Ishikawa (cell line): ENCODE results near the gene CHCHD5.

Experiments
- EGR1 ChIP-seq: IDR thresholded peaks from 2 replicates; pipeline ENCODE4 v1.6.1; 2012
- EP300 ChIP-seq: IDR thresholded peaks from 2 replicates; pipeline ENCODE4 v1.6.1; 2012; ENCODE audit warnings: borderline replicate concordance
- FOXM1 ChIP-seq: IDR thresholded peaks from 2 replicates; pipeline ENCODE4 v1.6.1; 2012; ENCODE audit warnings: low read depth, borderline replicate concordance
- REST ChIP-seq: IDR thresholded peaks from 2 replicates; pipeline ENCODE4 v1.6.1; 2012; ENCODE audit warnings: low read depth, mild to moderate bottlenecking
- TAF1 ChIP-seq: IDR thresholded peaks from 2 replicates; pipeline ENCODE4 v1.6.1; 2012; ENCODE audit warnings: low read depth, mild to moderate bottlenecking
- TCF12 ChIP-seq: IDR thresholded peaks from 2 replicates; pipeline ENCODE4 v1.6.1; 2012; ENCODE audit warnings: low read depth
- USF1 ChIP-seq: IDR thresholded peaks from 2 replicates; pipeline ENCODE4 v1.6.1; 2012
- YY1 ChIP-seq: IDR thresholded peaks from 2 replicates; pipeline ENCODE4 v1.6.1; 2012; ENCODE audit warnings: low read depth

GRCh38 chr2:112618383-112618782, 34.0 kb downstream of the CHCHD5 start:
- TF ChIP-seq TCF12 (no peak), FOXM1 (no peak), EGR1 (no peak), REST (no peak), TAF1 (no peak), USF1 (no peak), EP300 (no peak), YY1 (no peak)
